ENCODE measurements around the gene IQGAP2. TPM values are rescaled to one million over a fixed set of nuclear protein-coding genes. Genes with fewer than 3 reads are reported as not detected.
"Not testable (repeated sequence)": the region's sequence is repeated elsewhere in the genome, so short reads cannot be mapped to it uniquely, and the experiment has no call there.

Gene IQGAP2
- total RNA-seq, 1 donor from 2014 or later = 20.7 TPM

DNA sequence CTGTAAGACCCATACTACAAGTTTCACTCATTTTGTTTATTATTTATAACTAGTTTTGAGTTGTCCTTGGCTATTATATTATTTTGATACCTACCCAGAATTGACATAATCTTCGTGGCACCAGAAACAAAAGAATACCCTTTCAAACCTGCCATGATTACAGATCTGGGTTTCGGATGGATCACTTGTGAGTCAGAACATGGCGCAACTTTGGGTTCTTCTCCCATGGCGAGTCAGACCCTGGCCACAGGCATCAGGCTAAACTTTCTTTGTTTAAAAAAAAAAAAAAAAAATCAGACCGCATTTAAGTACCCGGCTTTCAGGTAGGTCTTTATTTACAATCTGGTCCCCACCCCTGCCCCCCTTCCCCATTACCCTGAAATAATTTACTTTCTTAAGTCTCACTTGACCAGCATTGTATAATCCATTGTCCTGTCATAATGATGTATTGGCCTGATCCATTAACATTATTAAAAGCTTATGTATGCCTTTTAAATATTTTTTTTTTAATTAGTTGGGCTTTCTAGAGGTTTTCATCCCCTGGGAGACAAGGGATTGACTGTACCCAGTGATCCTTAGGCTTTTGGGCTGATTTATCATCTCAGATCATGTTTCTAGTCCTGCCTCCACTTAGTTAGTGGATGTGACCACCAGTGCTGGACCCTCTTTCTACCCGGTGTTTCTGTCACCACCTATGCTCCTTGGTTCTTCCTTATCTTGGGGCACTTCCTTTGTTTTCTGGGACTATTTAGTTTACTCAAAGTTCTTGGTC lies 176.3 kb downstream of the IQGAP2 start:
- DNase-seq = no peak

DNA sequence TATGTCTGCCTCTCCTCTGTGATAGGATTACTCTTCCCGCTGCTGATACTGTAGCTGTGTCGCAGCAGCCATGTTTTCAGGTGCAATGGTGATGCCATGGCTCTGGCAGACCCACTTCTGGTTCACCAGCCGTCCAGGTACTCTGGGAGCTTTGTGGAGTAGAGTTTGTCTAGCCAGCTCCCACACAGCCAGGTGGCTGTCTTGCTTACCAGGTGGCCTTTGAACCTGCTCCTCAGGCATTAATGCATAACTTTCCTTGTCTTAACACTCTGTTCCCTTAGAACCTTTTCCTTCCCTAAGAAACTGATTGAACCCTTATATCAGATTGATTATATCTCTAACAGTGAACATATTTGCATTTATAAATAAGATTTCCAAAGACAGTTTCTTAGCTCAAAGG lies 177.9 kb downstream of the IQGAP2 start:
- DNase-seq = no peak

DNA sequence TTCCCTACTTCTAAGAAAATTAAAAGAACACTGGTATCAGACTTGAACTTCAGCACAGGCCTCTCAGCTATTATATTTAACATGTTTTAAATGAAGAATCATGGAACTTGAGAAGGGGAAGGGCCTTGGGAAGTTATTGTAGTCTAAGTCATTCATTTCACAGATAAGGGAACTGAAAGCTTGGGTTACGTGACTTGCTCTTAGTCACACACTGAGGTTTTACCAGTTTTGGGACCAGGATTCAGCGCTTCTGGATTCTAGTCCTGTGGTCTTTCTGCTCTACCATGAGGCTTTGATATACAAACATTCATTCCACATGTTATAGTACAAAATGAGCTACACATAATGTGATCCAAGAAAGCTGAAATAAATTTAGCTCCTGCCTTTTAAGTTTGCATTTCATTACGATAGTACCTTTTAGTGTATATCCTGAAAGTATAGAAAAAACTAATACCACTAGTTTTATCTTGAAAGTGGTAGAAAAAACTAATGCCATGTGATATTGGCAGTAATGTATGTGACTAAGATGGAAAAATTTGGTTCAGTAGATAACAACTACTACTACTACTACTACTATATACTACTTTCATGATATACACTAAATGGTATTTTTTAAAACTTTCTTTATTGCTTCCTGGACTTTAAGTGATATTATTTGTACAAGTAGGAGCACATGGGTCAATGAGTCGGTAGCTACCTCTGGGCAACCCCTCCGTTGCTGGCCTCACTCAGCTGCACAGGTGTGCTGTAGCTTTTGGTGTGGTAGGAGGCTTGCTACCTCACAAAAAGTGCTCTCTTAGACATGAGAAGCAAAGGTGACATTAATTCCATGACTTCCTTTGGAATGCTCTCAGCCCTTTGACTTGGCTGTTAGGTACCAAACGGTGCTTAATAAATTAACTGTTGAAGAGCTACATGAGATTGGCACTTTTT lies 179.4 kb downstream of the IQGAP2 start:
- no peak for DNase-seq

DNA sequence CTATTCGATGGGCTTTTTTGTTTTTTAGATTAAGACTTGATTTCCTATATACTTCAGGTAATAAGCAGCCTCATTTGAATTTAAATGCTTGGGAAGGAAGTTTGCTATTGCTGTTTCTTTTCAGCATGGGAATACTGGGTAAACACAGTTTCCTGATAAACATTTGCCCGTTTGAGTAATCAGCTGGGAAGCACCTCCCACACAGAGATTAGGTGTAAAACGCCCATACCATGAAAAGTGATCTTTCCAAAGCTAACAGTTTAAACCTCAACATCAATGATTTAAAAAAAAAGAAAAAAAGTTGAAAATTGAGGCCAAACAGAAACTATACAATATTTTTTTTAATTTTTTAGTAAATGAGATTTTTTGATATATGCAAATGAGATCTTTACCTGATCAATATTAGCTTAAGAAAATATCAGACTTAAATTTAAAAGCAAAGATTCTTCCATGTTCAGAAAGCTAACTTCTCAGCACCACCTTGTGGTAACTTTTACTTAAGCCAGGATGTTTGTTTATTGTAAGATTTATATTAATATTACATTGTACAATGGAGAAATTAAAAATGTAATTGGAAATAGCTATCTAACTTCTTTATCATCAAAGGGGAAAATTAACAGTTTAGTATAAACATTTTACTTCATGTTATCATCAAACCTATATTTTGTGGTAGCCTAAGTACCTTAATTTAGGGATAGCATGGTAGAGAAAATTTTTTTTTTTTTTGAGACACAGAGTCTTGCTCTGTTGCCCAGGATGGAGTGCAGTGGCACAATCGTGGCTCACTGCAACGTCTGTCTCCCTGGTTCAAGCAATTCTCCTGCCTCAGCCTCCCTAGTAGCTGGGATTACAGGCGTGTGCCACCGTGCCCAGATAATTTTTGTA lies 180.3 kb downstream of the IQGAP2 start:
- DNase-seq = no peak

DNA sequence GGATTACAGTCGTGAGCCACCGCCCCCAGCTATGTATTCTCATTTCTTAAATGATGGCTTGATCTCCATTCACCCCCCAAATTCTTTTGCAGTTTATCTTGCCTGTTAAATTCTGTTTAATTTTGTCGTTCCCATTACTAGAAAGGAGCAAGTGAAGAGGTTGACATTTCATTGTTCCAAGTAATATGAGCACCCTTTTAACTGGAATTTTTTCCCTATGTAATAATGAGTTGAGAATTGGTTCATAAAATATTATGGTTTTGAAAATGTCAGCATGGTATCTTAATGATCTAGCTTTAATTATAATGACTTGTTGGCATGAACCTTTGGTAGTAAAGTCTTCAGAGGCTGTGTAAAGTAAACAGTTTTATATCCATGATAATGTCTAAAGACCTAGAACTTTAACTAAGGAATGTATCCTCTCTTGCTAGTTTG lies 182.7 kb downstream of the IQGAP2 start:
- no peak for DNase-seq

DNA sequence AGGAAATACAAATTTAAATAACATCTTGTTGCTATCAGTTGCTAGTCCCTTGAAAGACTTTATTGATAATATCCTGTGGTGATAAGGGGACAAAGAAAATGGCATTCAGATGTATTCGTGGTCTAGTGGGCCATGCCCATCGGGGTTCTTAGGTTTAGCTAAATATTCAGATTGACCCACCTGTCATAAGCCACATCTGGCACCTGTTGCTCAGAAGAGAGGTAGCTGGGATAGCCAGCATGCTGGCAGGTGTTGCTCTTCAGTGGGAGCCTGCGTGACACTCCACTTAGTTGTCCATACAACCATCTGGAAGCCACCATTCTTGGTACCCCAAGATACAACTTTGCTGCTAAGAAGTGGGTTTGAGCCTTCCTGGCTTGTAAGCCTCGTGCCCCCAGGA lies 183.4 kb downstream of the IQGAP2 start:
- DNase-seq = no peak

DNA sequence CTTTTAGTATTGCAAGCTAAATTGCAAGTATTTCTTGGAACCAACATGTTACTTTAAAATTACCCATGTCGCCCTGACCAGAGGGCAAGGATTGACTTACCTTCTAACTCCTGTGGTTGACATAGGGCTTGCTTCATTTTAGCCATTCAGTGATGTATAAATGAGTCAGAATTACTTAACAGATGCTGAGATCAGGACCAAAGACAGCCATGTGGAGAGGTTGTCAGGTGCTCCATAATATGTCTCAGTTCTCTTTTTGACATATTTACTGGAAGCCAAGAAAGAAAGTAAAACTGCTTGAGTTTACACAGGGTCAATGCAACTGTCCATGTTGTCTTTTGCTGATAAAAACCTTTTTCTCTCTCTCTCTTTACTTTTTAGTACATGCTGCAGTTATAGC lies 186.9 kb downstream of the IQGAP2 start:
- no peak for DNase-seq

DNA sequence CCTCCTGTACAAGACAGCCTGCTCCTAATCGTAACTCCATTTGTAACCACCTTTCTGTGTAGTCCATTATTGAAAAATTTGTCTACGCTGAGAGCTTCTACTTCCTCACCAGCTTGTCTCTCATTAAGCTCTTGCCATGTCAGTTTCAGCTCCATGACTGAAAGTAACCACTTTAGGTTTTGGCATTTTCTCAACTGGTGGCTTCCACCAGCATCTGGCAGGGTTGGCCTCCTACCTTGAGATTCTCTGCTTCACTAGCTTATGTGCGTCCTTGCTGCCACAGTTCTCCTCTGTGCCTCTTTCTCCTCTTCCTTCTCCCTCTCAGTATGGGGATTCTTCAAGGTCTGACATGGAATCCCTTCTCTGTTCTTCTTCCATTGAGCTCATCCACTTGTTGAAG lies 188.3 kb downstream of the IQGAP2 start:
- DNase-seq = no peak

DNA sequence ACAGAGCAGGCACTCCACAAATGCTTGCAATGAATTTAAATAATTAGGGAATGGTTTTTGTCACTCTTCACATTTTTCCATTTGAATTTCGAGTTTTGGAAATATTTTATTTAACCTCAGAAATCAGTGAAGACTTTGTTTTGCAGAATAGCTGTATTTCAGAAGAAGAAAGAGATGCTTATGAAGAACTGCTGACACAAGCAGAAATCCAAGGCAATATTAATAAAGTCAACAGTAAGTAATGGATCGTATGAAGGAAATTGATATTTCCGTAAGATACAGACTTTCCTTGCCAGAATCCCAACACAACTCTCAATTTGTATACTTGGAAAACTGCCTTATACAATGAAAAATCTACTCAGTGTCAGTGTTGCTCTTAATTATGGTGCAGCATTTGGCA lies 189.6 kb downstream of the IQGAP2 start:
- DNase-seq = no peak

DNA sequence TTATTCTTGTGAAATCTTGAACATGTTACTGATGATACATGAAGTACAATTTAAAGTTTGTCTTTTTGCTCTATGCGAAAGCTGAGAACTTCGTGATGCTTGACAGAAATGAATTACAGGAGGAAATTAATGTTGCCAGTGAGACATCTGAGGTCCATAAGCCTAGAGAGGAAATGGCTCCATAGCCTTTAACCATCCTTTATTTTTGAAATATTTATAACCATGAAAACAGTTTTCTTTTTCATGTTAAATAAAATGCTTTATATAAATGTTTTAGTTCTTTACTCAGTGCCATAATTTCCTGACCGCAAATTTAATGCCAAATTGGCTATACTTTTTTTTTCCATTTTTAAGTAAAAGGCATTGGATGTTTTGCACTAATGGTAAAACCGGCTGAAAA lies 191.0 kb downstream of the IQGAP2 start:
- DNase-seq = no peak

DNA sequence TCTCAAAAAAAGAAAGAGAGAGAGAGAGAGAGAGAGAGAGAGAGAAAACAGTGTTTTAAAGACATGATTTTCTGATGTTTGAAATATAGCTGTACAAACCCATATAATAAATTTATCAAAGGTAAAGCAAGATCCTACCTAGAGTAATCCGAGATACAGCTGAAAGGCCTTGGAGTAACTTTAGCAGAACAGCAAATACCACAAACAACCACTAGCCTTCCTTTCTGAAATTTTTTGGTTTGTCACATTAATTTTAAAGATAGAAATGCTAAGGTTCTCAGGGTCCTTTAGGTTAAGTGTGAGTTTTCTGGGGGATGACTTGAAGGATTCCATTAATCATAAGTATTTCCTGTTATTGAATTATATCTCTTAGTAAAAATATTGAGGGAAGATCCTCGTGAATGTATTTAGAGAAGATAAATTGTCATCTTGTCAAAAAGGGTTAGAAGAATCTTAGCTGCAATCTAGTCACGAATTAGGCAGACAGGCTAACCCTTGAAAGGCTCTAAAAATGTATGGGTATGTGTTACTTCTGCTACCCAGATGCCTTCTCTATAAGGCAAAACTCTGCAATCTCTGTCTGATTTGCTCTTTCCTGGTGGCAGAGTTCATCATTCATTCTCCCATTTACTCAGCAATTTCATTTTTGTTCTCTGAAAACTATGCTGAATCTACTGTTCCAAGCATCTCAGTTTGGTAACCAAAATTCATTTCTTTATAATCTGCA lies 192.8 kb downstream of the IQGAP2 start:
- DNase-seq = no peak

DNA sequence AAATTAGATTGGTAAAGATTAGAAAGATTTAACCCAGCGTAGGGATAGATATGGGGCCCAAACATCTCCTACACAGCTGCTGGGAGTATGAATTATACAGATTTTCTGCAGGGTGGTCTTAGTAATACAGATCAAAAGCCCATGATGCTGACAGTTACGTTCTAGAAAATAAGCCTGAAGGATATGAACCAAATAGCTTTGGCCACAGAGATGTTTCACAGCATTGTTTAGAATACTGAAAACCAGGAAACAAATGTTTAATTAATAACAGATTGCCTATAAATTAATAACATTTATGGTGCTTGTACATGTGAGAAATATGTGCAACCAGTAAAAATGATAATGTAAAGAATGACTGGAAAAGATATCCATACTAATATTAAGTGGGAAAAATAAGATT lies 195.4 kb downstream of the IQGAP2 start:
- no peak for DNase-seq

DNA sequence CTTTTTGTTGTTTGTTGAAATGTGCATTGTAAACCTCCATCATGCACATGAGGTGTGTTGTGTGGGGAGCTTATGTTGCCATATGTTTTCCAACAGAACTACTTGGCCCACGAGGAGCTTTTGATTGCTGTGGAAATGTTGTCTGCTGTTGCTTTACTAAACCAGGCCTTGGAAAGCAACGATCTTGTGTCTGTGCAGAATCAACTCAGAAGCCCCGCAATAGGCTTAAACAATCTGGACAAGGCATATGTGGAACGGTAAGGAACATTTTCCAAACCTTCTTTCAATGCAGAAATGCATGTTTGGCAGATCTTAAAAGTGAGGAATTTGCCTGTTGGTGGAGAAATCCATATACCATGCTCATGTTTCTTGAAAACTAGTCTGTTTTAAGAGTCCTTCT lies 197.6 kb downstream of the IQGAP2 start:
- no peak for DNase-seq

DNA sequence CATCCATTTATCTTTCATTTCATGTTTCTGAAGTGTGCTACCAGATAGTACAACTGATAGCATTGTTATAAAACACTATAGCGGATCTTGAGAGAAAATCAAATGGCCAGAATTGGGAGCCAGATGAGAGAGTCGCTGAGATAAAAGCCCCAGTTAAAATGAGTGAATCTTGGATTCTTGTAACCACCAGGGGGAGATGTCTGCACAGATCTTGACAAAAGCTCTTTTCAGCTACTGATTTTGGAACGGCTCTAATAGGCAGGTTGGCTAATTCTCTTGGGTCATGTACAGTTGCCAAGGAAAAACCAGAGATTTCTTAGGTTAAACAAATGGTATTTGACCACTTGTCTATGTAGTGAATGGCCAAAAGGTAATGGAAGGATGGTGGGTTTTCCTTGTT lies 198.4 kb downstream of the IQGAP2 start:
- no peak for DNase-seq

DNA sequence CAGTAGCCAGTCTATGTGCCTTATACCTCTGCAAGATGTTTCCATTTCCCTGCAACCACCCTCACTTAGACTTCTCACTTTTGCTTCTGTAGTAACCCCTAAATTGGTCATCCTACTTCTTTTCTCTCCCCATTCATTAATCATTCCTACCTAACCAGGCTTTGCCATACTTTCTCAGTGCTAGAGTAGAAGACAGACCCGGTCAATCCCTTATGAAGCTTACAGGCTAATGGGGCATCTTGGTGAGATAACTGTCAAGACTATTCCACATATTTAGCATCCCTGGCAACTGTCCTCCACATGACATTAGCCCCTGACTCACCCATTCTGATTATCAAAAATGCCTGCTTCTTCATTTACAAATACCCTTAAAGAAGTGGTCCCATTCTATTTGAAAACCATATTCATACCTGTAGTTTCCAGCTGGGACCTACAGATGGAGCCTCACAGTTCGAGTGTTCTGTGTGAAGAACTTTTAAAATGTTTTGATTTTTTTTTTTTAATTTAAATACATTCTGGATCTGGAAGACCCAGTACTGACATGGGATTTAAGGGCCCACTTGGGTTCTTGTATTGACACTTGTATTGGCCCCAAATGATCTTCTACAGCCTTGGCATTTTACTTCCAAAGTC lies 199.1 kb downstream of the IQGAP2 start:
- DNase-seq = no peak

DNA sequence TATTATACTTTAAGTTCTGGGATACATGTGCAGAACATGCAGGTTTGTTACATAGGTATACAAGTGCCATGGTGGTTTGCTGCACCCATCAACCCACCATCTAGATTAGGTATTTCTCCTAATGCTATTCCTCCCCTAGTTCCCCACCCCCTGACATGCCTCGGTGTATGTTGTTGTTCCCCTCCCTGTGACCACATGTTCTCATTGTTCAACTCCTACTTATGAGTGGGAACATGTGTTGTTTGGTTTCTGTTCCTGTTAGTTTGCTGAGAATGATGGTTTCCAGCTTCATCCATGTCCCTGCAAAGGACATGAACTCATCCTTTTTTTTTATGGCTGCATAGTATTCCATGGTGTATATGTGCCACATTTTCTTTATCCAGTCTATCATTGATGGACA lies 200.9 kb downstream of the IQGAP2 start:
- not testable (repeated sequence) for DNase-seq

DNA sequence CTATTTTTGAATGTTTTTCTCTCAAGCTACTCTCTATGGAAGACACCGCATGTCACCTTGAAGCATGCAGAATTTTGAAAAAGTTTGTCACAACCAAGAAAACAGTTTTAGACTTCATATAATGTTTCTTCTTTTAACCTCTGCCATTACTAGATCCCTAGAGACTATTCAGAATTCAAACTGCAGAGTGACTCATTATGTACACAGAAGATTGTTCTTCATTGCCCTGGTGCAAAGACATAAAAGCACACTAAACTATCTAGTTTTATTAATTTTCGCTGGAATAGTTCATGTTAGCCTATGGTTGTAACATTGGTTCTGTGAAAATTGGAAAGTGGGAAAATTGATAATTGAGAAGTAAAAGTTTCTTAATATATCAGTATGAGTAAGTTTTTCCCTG lies 201.8 kb downstream of the IQGAP2 start:
- no peak for DNase-seq

DNA sequence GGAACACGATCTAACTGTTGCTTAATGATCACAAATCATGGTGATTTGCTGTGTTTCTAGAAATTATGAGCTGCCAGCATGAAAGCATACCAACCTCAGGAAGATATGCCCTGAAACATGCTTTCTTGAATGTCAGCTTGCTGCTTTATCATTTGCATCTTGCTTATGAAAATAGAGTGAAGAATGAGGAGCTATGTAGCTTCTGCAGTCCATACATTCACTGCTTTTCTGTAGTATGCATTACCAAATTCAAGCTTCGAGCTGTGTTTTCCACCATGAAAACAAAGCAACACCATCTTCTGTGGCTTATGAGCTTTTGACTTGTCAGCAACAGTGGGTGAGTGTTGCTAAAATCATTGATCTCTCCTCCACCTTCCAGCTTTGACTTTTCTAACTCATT lies 203.6 kb downstream of the IQGAP2 start:
- DNase-seq = no peak

DNA sequence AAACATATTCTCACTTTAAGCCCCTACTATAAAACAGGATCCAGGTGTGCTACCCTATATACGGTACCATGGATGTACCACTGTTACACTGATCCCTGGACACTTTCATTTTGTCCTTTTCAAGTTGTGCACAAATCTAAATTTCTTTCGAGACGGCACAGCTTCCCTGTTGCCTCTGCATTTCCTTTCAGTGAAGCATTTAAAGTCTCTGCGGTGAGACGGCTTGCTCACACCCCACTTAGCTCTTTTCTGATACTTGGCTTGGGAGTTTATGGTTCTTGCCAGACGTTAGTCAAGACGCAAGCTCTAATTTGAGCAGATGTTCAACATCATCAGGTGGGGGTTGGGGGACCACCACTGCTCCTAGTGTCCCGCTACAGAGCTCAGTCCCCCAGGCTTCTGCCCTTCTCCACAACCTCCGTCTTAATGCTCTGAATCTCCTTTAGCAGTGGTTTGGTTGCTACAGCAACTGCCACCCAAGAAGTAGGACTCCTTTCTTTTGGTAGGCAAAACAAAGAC lies 204.3 kb downstream of the IQGAP2 start:
- no peak for DNase-seq

DNA sequence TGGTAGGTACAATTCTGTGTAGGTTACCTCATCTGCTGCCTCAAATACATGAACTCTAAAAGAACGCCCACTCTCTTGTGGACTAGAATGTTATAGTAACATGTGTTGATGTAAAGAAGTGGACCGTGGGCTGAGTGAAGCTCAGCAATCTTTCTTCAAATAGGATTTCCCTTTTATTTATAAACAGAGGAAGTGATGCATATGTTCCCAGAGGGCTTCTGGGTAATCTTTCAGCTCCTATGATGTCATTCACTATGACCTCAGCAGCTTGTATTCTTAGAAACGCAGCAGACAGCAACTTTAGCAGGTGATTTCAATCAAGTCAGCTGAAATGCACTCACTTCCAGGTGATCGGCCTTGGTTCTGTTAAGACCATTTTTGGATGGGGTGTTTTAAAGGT lies 205.7 kb downstream of the IQGAP2 start:
- DNase-seq = no peak

DNA sequence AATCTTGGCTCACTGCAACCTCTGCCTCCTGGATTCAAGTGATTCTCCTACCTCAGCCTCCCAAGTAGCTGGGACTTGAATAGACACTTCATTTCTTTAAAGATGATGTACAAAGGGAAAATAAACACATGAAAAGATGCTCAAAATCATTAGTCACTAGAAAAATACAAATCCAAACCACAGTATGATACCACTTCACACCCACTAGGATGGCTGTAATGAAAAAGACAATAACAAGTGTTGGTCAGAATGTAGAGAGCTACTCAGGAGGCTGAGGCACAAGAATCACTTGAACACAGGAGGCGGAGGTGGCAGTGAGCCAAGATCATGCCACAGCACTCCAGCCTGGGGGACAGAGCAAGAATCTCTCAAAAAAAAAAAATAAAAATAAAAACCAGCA lies 207.1 kb downstream of the IQGAP2 start:
- no peak for DNase-seq

Measured in occipital lobe (tissue), 2 donors.